SK-N-SH (cell line): Measurements from ENCODE around the gene MARVELD2. TPM values are rescaled to one million over a fixed set of nuclear protein-coding genes. Genes with fewer than 3 reads are reported as not detected.

ENCODE experiments used
- CTCF ChIA-PET: fragments of 300-600, 350-600 bp; formaldehyde crosslinking; extraction: SDS; loops from one replicate; lab custom pipeline; 2021; lab: Yijun Ruan, JAX
- POLR2A ChIA-PET: fragments of 350-600 bp; sonication (Branson Sonifier 250); formaldehyde crosslinking; extraction: SDS; loops from one replicate; lab custom pipeline; 2020; ENCODE audit warnings: antibody characterized with exemption, inconsistent platforms; lab: Yijun Ruan, JAX
- DNase-seq: peaks from one replicate; pipeline ENCODE4 v3.0.0; 2012
- H2AFZ ChIP-seq: fragments of 200-600 bp; sonication (generic); 2 replicates; pipeline ENCODE4 v1.8.1; 2016; ENCODE audit warnings: antibody characterized with exemption, mild to moderate bottlenecking, low read depth
- H3F3A ChIP-seq: fragments of 200-600 bp; sonication (generic); replicated peaks from 2 replicates; pipeline ENCODE3; 2016; ENCODE audit warnings: antibody characterized with exemption, mild to moderate bottlenecking; ENCODE audit not compliant: insufficient read depth
- H3K27ac ChIP-seq, 2 experiments: fragments of 200-500 bp in 1 of 2; fragments of 200-600 bp in 1 of 2; sonication (Bioruptor generic) in 1 of 2; sonication (generic), shearing (Covaris generic) in 1 of 2; 2 replicates each; pipeline versions ENCODE4 v1.5.1 to v1.6.1; 2014 to 2016; ENCODE audit warnings: low read depth in 2 of 2, inconsistent platforms in 1 of 2, low read length in 1 of 2, mild to moderate bottlenecking in 1 of 2, mixed read lengths in 1 of 2
- H3K27me3 ChIP-seq: fragments of 200-600 bp; sonication (generic), shearing (Covaris generic); 2 replicates; pipeline ENCODE4 v1.6.1; 2016; ENCODE audit warnings: mixed run types; ENCODE audit not compliant: insufficient read depth
- H3K36me3 ChIP-seq, 2 experiments: fragments of 200-500 bp in 1 of 2; fragments of 200-600 bp in 1 of 2; sonication (Bioruptor generic) in 1 of 2; sonication (generic) in 1 of 2; replicated peaks in 1 of 2; 2 replicates each; pipeline versions ENCODE3 to v1.5.1; 2014 to 2016; ENCODE audit warnings: low read length in 1 of 2, mild to moderate bottlenecking in 1 of 2; ENCODE audit not compliant: insufficient read depth in 2 of 2, control insufficient read depth in 1 of 2
- H3K4me1 ChIP-seq, 2 experiments: fragments of 200-500 bp in 1 of 2; fragments of 200-600 bp in 1 of 2; sonication (Bioruptor generic) in 1 of 2; sonication (generic), shearing (Covaris generic) in 1 of 2; 2 replicates each; pipeline versions ENCODE4 v1.5.1 to v1.6.1; 2014 to 2016; ENCODE audit warnings: low read depth in 1 of 2, low read length in 1 of 2, mixed run types in 1 of 2; ENCODE audit not compliant: insufficient read depth in 2 of 2, control insufficient read depth in 1 of 2
- H3K4me2 ChIP-seq: fragments of 200-600 bp; sonication (generic), shearing (Covaris generic); 2 replicates; pipeline ENCODE4 v1.6.1; 2017; ENCODE audit warnings: mixed run types
- H3K4me3 ChIP-seq, 2 experiments: fragments of 200-500 bp in 1 of 2; fragments of 200-600 bp in 1 of 2; sonication (Bioruptor generic) in 1 of 2; sonication (generic), shearing (Covaris generic) in 1 of 2; 2 replicates each; pipeline versions ENCODE4 v1.5.1 to v1.8.1; 2014 to 2016; ENCODE audit warnings: low read depth in 2 of 2, inconsistent platforms in 1 of 2, low read length in 1 of 2, mild to moderate bottlenecking in 1 of 2, mixed read lengths in 1 of 2, moderate library complexity in 1 of 2
- H3K79me2 ChIP-seq: fragments of 200-600 bp; sonication (generic); 2 replicates; pipeline ENCODE4 v1.8.1; 2017; ENCODE audit warnings: mild to moderate bottlenecking; ENCODE audit not compliant: insufficient read depth
- H3K9ac ChIP-seq: fragments of 200-600 bp; sonication (generic); 2 replicates; pipeline ENCODE4 v1.6.1; 2017; ENCODE audit warnings: mixed run types
- H3K9me2 ChIP-seq: fragments of 200-600 bp; sonication (generic); 2 replicates; pipeline ENCODE4 v1.6.1; 2017; ENCODE audit warnings: mixed run types
- H3K9me3 ChIP-seq: fragments of 200-600 bp; sonication (generic); 2 replicates; pipeline ENCODE4 v1.6.1; 2017; ENCODE audit warnings: mixed run types, mild to moderate bottlenecking, moderate library complexity
- H4K20me1 ChIP-seq: fragments of 200-600 bp; sonication (generic); 2 replicates; pipeline ENCODE4 v1.6.1; 2017; ENCODE audit warnings: mild to moderate bottlenecking, mixed run types; ENCODE audit not compliant: insufficient read depth
- CHD2 ChIP-seq: fragments of 150-350 bp; IDR thresholded peaks from 2 replicates; pipeline ENCODE4 v1.6.1; 2018; ENCODE audit warnings: low read length; ENCODE audit not compliant: partially characterized antibody
- EP300 ChIP-seq, 2 experiments: IDR thresholded peaks; 2 replicates each; pipeline versions ENCODE4 v1.4.0 to v1.6.1; 2012; ENCODE audit warnings: borderline replicate concordance in 1 of 2, low read depth in 1 of 2, low read length in 1 of 2
- FOSL2 ChIP-seq: IDR thresholded peaks from 2 replicates; pipeline ENCODE4 v1.4.0; 2012; ENCODE audit warnings: low read depth, mild to moderate bottlenecking, moderate library complexity, borderline replicate concordance
- GATA2 ChIP-seq: sonication (generic); formaldehyde crosslinking; IDR thresholded peaks from 2 replicates; pipeline ENCODE4 v1.5.0; 2020; ENCODE audit warnings: mild to moderate bottlenecking, missing genetic modification reagents
- IRF3 ChIP-seq: fragments of 150-350 bp; IDR thresholded peaks from 2 replicates; pipeline ENCODE4 v1.6.1; 2016; ENCODE audit warnings: mild to moderate bottlenecking, low read depth, low read length
- MEF2A ChIP-seq: IDR thresholded peaks from 2 replicates; pipeline ENCODE4 v1.4.0; 2012; ENCODE audit warnings: low read depth, borderline replicate concordance
- NFIC ChIP-seq: IDR thresholded peaks from 2 replicates; pipeline ENCODE4 v1.4.0; 2012; ENCODE audit warnings: borderline replicate concordance
- NRF1 ChIP-seq: IDR thresholded peaks from 2 replicates; pipeline ENCODE4 v1.6.1; 2012; ENCODE audit warnings: low read depth, mild to moderate bottlenecking, low read length
- PBX3 ChIP-seq: IDR thresholded peaks from 2 replicates; pipeline ENCODE4; 2012
- POLR2AphosphoS5 ChIP-seq: IDR thresholded peaks from 2 replicates; pipeline ENCODE4 v1.6.1; 2012; ENCODE audit warnings: low read depth, low read length
- RAD21 ChIP-seq: IDR thresholded peaks from 2 replicates; pipeline ENCODE4 v1.6.1; 2012; ENCODE audit warnings: mild to moderate bottlenecking, low read length
- RCOR1 ChIP-seq: fragments of 150-350 bp; IDR thresholded peaks from 2 replicates; pipeline ENCODE4 v1.6.1; 2017; ENCODE audit warnings: antibody characterized with exemption, low read length
- RXRA ChIP-seq: IDR thresholded peaks from 2 replicates; pipeline ENCODE4 v1.4.0; 2012; ENCODE audit warnings: low read depth, mild to moderate bottlenecking, borderline replicate concordance
- WGBS: methylation state at CpG from one replicate; pipeline ENCODE4 v1.1.6; 2017; ENCODE audit warnings: low lambda C conversion rate; 5-methylcytosine and 5-hydroxymethylcytosine counted together
- polyA plus RNA-seq, 3 experiments: library from polyadenylated mRNA; depleted of rRNA; stranded (reverse); fragments of >200 nt; gene quantifications; 2 replicates each; pipeline ENCODE4 v1.2.3, GENCODE V29; 2012
- TF ChIP-seq, protein P1 (sequence below): fragments of 150-350 bp; IDR thresholded peaks from 2 replicates; pipeline ENCODE4 v1.6.1; 2017; ENCODE audit warnings: antibody characterized with exemption, low read length, low read depth, borderline replicate concordance
- TF ChIP-seq, protein P2 (sequence below): IDR thresholded peaks from 2 replicates; pipeline ENCODE4 v1.4.0; 2012; ENCODE audit warnings: low read depth, borderline replicate concordance
- TF ChIP-seq, protein P3 (sequence below): IDR thresholded peaks from 2 replicates; pipeline ENCODE4 v1.4.0; 2012; ENCODE audit warnings: low read depth, borderline replicate concordance
- TF ChIP-seq, protein P4 (sequence below): fragments of 200-600 bp; sonication (generic); IDR thresholded peaks from 2 replicates; pipeline ENCODE4 v1.6.1; 2017; ENCODE audit warnings: antibody characterized with exemption, mild to moderate bottlenecking, moderate library complexity

Gene MARVELD2
- polyA plus RNA-seq, 1 of the 3 experiments (the other 2 are of a cell fraction), result 0.07 TPM

DNA sequence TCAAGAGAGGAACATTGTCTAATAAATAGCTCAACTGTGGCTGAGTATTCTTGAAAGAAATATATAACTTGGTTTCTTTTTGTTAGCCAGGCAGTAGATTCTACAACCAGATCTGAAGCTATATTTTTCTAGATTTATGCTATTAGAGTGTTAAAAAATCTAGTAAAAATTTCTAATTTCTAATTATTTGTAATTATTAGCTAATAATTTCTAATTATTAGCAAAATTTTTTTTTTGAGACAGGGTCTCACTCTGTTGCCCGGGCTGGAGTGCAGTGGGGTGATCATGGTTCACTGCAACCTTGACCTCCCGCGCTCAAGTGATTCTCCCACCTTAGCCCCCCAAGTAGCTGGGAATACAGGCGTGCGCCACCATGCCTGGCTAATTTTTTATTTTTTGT is 42.5 kb upstream of the MARVELD2 start:
- TF ChIP-seq NFIC (no peak), GATA2 (no peak), FOSL2 (no peak), RXRA (no peak), IRF3 (no peak), MEF2A (no peak)
- TF ChIP-seq, protein P1, sequence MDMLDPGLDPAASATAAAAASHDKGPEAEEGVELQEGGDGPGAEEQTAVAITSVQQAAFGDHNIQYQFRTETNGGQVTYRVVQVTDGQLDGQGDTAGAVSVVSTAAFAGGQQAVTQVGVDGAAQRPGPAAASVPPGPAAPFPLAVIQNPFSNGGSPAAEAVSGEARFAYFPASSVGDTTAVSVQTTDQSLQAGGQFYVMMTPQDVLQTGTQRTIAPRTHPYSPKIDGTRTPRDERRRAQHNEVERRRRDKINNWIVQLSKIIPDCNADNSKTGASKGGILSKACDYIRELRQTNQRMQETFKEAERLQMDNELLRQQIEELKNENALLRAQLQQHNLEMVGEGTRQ, result no peak
- TF ChIP-seq, protein P2, sequence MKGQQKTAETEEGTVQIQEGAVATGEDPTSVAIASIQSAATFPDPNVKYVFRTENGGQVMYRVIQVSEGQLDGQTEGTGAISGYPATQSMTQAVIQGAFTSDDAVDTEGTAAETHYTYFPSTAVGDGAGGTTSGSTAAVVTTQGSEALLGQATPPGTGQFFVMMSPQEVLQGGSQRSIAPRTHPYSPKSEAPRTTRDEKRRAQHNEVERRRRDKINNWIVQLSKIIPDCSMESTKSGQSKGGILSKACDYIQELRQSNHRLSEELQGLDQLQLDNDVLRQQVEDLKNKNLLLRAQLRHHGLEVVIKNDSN, result no peak
- Histone ChIP-seq H3K36me3 (peaks cover 30 to 34% of the 10 kb centered on the region in 2 experiments), H2AFZ (no peak overlapping the region), H3K4me2 (peak overlapping the region; percentile 30; the same call in 1 of the 2 replicates), H3K9me3 (no peaks in the 10 kb centered on the region), H3F3A (peaks cover 12% of the 10 kb centered on the region), H3K9ac (no peak overlapping the region), H3K4me3 (no peak overlapping the region), H3K27me3 (no peaks in the 10 kb centered on the region), H3K79me2 (peaks cover 59% of the 10 kb centered on the region), H3K27ac (no peak overlapping the region), H3K4me1 (peaks cover 7 to 13% of the 10 kb centered on the region in 2 experiments; a peak in 3 of 4 replicates), H4K20me1 (0 out of 2 replicates have a peak, but pooled peaks cover 6% of the 10 kb centered on the region), H3K9me2 (no peaks in the 10 kb centered on the region)
- ChIA-PET CTCF (interaction anchor here (0.6 to 2.1 kb wide), 3 partner anchors 11 to 279 kb away, joined by 4 to 5 read pairs (median 5); partner anchors contain the start of gene SLC30A5), POLR2A (no interaction called here)
- WGBS, result 98% methylated on average over 5 of the region's 5 CpGs
- no peak for DNase-seq

GRCh38 chr5:69374911-69375446 is 39.9 kb upstream of the MARVELD2 start:
- H3K27ac ChIP-seq, result no peak overlapping the region
- H3K4me3 ChIP-seq, result no peak overlapping the region
- peaks cover 42% of the 10 kb centered on the region for H3K79me2 ChIP-seq
- no peak overlapping the region for H2AFZ ChIP-seq
- H3K4me2 ChIP-seq, result no peak overlapping the region
- H3K27me3 ChIP-seq, result no peaks in the 10 kb centered on the region
- POLR2A ChIA-PET, result no interaction called here
- DNase-seq, result no peak
- no peaks in the 10 kb centered on the region for H4K20me1 ChIP-seq
- H3F3A ChIP-seq, result peaks cover 12% of the 10 kb centered on the region
- no peaks in the 10 kb centered on the region for H3K9me2 ChIP-seq
- peaks cover 7 to 9% of the 10 kb centered on the region in 2 experiments; a peak in 2 of 4 replicates for H3K4me1 ChIP-seq
- no peaks in the 10 kb centered on the region for H3K9me3 ChIP-seq
- WGBS, result 96% methylated on average over 4 of the region's 4 CpGs
- peaks cover 39 to 48% of the 10 kb centered on the region in 2 experiments for H3K36me3 ChIP-seq
- CTCF ChIA-PET, result no interaction called here
- H3K9ac ChIP-seq, result no peak overlapping the region
- TF ChIP-seq FOSL2 (no peak), RXRA (no peak), POLR2AphosphoS5 (no peak), CHD2 (no peak), RCOR1 (no peak), EP300 (IDR thresholded peaks at IDR 0.05; ENCODE audit: borderline replicate concordance in 1 of 2, low read depth in 1 of 2, low read length in 1 of 2) (no peak), RAD21 (no peak), NRF1 (no peak), PBX3 (no peak), IRF3 (no peak)
- TF ChIP-seq, protein P3, sequence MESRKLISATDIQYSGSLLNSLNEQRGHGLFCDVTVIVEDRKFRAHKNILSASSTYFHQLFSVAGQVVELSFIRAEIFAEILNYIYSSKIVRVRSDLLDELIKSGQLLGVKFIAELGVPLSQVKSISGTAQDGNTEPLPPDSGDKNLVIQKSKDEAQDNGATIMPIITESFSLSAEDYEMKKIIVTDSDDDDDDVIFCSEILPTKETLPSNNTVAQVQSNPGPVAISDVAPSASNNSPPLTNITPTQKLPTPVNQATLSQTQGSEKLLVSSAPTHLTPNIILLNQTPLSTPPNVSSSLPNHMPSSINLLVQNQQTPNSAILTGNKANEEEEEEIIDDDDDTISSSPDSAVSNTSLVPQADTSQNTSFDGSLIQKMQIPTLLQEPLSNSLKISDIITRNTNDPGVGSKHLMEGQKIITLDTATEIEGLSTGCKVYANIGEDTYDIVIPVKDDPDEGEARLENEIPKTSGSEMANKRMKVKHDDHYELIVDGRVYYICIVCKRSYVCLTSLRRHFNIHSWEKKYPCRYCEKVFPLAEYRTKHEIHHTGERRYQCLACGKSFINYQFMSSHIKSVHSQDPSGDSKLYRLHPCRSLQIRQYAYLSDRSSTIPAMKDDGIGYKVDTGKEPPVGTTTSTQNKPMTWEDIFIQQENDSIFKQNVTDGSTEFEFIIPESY, result no peak
- TF ChIP-seq, protein P4, sequence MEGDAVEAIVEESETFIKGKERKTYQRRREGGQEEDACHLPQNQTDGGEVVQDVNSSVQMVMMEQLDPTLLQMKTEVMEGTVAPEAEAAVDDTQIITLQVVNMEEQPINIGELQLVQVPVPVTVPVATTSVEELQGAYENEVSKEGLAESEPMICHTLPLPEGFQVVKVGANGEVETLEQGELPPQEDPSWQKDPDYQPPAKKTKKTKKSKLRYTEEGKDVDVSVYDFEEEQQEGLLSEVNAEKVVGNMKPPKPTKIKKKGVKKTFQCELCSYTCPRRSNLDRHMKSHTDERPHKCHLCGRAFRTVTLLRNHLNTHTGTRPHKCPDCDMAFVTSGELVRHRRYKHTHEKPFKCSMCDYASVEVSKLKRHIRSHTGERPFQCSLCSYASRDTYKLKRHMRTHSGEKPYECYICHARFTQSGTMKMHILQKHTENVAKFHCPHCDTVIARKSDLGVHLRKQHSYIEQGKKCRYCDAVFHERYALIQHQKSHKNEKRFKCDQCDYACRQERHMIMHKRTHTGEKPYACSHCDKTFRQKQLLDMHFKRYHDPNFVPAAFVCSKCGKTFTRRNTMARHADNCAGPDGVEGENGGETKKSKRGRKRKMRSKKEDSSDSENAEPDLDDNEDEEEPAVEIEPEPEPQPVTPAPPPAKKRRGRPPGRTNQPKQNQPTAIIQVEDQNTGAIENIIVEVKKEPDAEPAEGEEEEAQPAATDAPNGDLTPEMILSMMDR, result no peak
